ENCODE results near the gene USP13. TPM values are rescaled to one million over a fixed set of nuclear protein-coding genes. Genes with fewer than 3 reads are reported as not detected.

The USP13 gene
- total RNA-seq, 5 donors from 2014 or later (not counting 1 experiment from before 2014, with no cell fraction given), result 6.2 to 7.9 (median 7.0) TPM

- ChIA-PET POLR2A (no interaction called here), CTCF (no interaction called here)
- Mint-ChIP-seq H3K4me1 (peaks cover 8 to 24% (median 12%) of the 10 kb centered on the region in 3 donors), H3K36me3 (peaks cover 6% of the 10 kb centered on the region), H3K4me3 (no peak overlapping the region), H3K27me3 (no peaks in the 10 kb centered on the region), H3K9me3 (no peaks in the 10 kb centered on the region), H3K27ac (no peak overlapping the region)
- H3K4me1 ChIP-seq (ENCODE audit: control insufficient read depth in 1 of 2, extremely low read depth in 1 of 2, insufficient read depth in 2 of 2, low read length in 2 of 2), result no peaks in the 10 kb centered on the region
- no peak for ATAC-seq (replicated peaks in 1 of 4)
- H3K4me3 ChIP-seq (ENCODE audit: control insufficient read depth in 1 of 2, extremely low read depth in 1 of 2, low read length in 1 of 2), result no peak overlapping the region
- H3K9me3 ChIP-seq, result no peaks in the 10 kb centered on the region
- H3K27me3 ChIP-seq (replicated peaks in 1 of 2; ENCODE audit: control insufficient read depth in 2 of 2, extremely low read depth in 1 of 2, insufficient read depth in 2 of 2, low read length in 1 of 2), result no peaks in the 10 kb centered on the region
- H3K36me3 ChIP-seq (ENCODE audit: control insufficient read depth in 2 of 2, extremely low read depth in 1 of 2, insufficient read depth in 1 of 2, low read length in 1 of 2), result no peaks in the 10 kb centered on the region
- 88% methylated on average over 1 of the region's 1 CpG for WGBS (ENCODE audit: insufficient coverage)
- no peak overlapping the region for H3K27ac ChIP-seq (ENCODE audit: low read length)
- DNase-seq, result no peak
Measured at GRCh38 chr3:179666030-179666429, 13.2 kb downstream of the USP13 start.

- peaks cover 8 to 24% (median 12%) of the 10 kb centered on the region in 3 donors for H3K4me1 Mint-ChIP-seq
- H3K36me3 Mint-ChIP-seq, result peaks cover 7% of the 10 kb centered on the region
- H3K27me3 Mint-ChIP-seq, result no peaks in the 10 kb centered on the region
- Histone ChIP-seq H3K4me1 (ENCODE audit: control insufficient read depth in 1 of 2, extremely low read depth in 1 of 2, insufficient read depth in 2 of 2, low read length in 2 of 2) (no peaks in the 10 kb centered on the region), H3K9me3 (no peaks in the 10 kb centered on the region), H3K4me3 (ENCODE audit: control insufficient read depth in 1 of 2, extremely low read depth in 1 of 2, low read length in 1 of 2) (no peak overlapping the region), H3K27me3 (replicated peaks in 1 of 2; ENCODE audit: control insufficient read depth in 2 of 2, extremely low read depth in 1 of 2, insufficient read depth in 2 of 2, low read length in 1 of 2) (no peaks in the 10 kb centered on the region), H3K27ac (ENCODE audit: low read length) (no peak overlapping the region), H3K36me3 (ENCODE audit: control insufficient read depth in 2 of 2, extremely low read depth in 1 of 2, insufficient read depth in 1 of 2, low read length in 1 of 2) (no peaks in the 10 kb centered on the region)
- ChIA-PET CTCF (no interaction called here), POLR2A (no interaction called here)
- no peak overlapping the region for H3K4me3 Mint-ChIP-seq
- 96% methylated on average over 3 of the region's 8 CpGs for WGBS (ENCODE audit: insufficient coverage)
- DNase-seq, result no peak
- H3K27ac Mint-ChIP-seq, result no peak overlapping the region
- no peaks in the 10 kb centered on the region for H3K9me3 Mint-ChIP-seq
- ATAC-seq (replicated peaks in 1 of 4), result no peak
Measured at GRCh38 chr3:179666436-179667035, 13.7 kb downstream of the USP13 start.

GRCh38 chr3:179668429-179668828 is 15.6 kb downstream of the USP13 start:
- Histone ChIP-seq H3K27me3 (replicated peaks in 1 of 2; ENCODE audit: control insufficient read depth in 2 of 2, extremely low read depth in 1 of 2, insufficient read depth in 2 of 2, low read length in 1 of 2) (no peaks in the 10 kb centered on the region), H3K27ac (ENCODE audit: low read length) (no peak overlapping the region), H3K36me3 (ENCODE audit: control insufficient read depth in 2 of 2, extremely low read depth in 1 of 2, insufficient read depth in 1 of 2, low read length in 1 of 2) (no peaks in the 10 kb centered on the region), H3K4me1 (ENCODE audit: control insufficient read depth in 1 of 2, extremely low read depth in 1 of 2, insufficient read depth in 2 of 2, low read length in 2 of 2) (no peaks in the 10 kb centered on the region), H3K4me3 (ENCODE audit: control insufficient read depth in 1 of 2, extremely low read depth in 1 of 2, low read length in 1 of 2) (no peak overlapping the region), H3K9me3 (no peaks in the 10 kb centered on the region)
- Mint-ChIP-seq H3K27me3 (no peaks in the 10 kb centered on the region), H3K4me3 (no peak overlapping the region), H3K9me3 (no peaks in the 10 kb centered on the region), H3K27ac (no peak overlapping the region), H3K36me3 (peaks cover 12% of the 10 kb centered on the region), H3K4me1 (peaks cover 7 to 25% (median 12%) of the 10 kb centered on the region in 3 donors)
- ATAC-seq (replicated peaks in 1 of 4) (no peak), DNase-seq (no peak)
- ChIA-PET CTCF (no interaction called here), POLR2A (no interaction called here)
- no CpG with 5 or more reads among the region's 1 CpG for WGBS (ENCODE audit: insufficient coverage)

- no peaks in the 10 kb centered on the region for H3K9me3 Mint-ChIP-seq
- peaks cover 8 to 15% (median 10%) of the 10 kb centered on the region in 3 donors for H3K4me1 Mint-ChIP-seq
- H3K4me3 Mint-ChIP-seq, result no peak overlapping the region
- no peak overlapping the region for H3K4me3 ChIP-seq (ENCODE audit: control insufficient read depth in 1 of 2, extremely low read depth in 1 of 2, low read length in 1 of 2)
- no peaks in the 10 kb centered on the region for H3K27me3 ChIP-seq (replicated peaks in 1 of 2; ENCODE audit: control insufficient read depth in 2 of 2, extremely low read depth in 1 of 2, insufficient read depth in 2 of 2, low read length in 1 of 2)
- WGBS (ENCODE audit: insufficient coverage), result 98% methylated on average over 6 of the region's 8 CpGs
- POLR2A ChIA-PET, result no interaction called here
- no peaks in the 10 kb centered on the region for H3K9me3 ChIP-seq
- CTCF ChIA-PET, result no interaction called here
- peaks cover 13% of the 10 kb centered on the region for H3K36me3 Mint-ChIP-seq
- no peak overlapping the region for H3K27ac ChIP-seq (ENCODE audit: low read length)
- H3K27ac Mint-ChIP-seq, result no peak overlapping the region
- ATAC-seq (replicated peaks in 1 of 4) (no peak), DNase-seq (no peak)
- H3K4me1 ChIP-seq (ENCODE audit: control insufficient read depth in 1 of 2, extremely low read depth in 1 of 2, insufficient read depth in 2 of 2, low read length in 2 of 2), result no peaks in the 10 kb centered on the region
- no peaks in the 10 kb centered on the region for H3K36me3 ChIP-seq (ENCODE audit: control insufficient read depth in 2 of 2, extremely low read depth in 1 of 2, insufficient read depth in 1 of 2, low read length in 1 of 2)
- no peaks in the 10 kb centered on the region for H3K27me3 Mint-ChIP-seq
Measured at GRCh38 chr3:179670311-179670710, 17.5 kb downstream of the USP13 start.

- ATAC-seq (replicated peaks in 1 of 4), result no peak
- H3K4me3 Mint-ChIP-seq, result no peak overlapping the region
- Histone ChIP-seq H3K9me3 (no peaks in the 10 kb centered on the region), H3K4me3 (ENCODE audit: control insufficient read depth in 1 of 2, extremely low read depth in 1 of 2, low read length in 1 of 2) (no peak overlapping the region), H3K4me1 (ENCODE audit: control insufficient read depth in 1 of 2, extremely low read depth in 1 of 2, insufficient read depth in 2 of 2, low read length in 2 of 2) (no peaks in the 10 kb centered on the region), H3K27me3 (replicated peaks in 1 of 2; ENCODE audit: control insufficient read depth in 2 of 2, extremely low read depth in 1 of 2, insufficient read depth in 2 of 2, low read length in 1 of 2) (no peaks in the 10 kb centered on the region), H3K27ac (ENCODE audit: low read length) (no peak overlapping the region), H3K36me3 (ENCODE audit: control insufficient read depth in 2 of 2, extremely low read depth in 1 of 2, insufficient read depth in 1 of 2, low read length in 1 of 2) (no peaks in the 10 kb centered on the region)
- H3K27me3 Mint-ChIP-seq, result no peaks in the 10 kb centered on the region
- H3K27ac Mint-ChIP-seq, result no peak overlapping the region
- no CpG with 5 or more reads among the region's 1 CpG for WGBS (ENCODE audit: insufficient coverage)
- ChIA-PET POLR2A (no interaction called here), CTCF (no interaction called here)
- no peaks in the 10 kb centered on the region for H3K9me3 Mint-ChIP-seq
- peaks cover 4 to 14% (median 10%) of the 10 kb centered on the region in 3 donors for H3K4me1 Mint-ChIP-seq
- DNase-seq, result no peak
- H3K36me3 Mint-ChIP-seq, result peaks cover 13% of the 10 kb centered on the region
Measured at GRCh38 chr3:179671309-179671708, 18.5 kb downstream of the USP13 start.

GRCh38 chr3:179671747-179672242 is 19.0 kb downstream of the USP13 start:
- no peaks in the 10 kb centered on the region for H3K27me3 ChIP-seq (replicated peaks in 1 of 2; ENCODE audit: control insufficient read depth in 2 of 2, extremely low read depth in 1 of 2, insufficient read depth in 2 of 2, low read length in 1 of 2)
- H3K4me1 ChIP-seq (ENCODE audit: control insufficient read depth in 1 of 2, extremely low read depth in 1 of 2, insufficient read depth in 2 of 2, low read length in 2 of 2), result no peaks in the 10 kb centered on the region
- DNase-seq (no peak), ATAC-seq (replicated peaks in 1 of 4) (no peak)
- CTCF ChIA-PET, result no interaction called here
- peaks cover 3 to 17% (median 10%) of the 10 kb centered on the region in 3 donors for H3K4me1 Mint-ChIP-seq
- POLR2A ChIA-PET, result no interaction called here
- WGBS (ENCODE audit: insufficient coverage), result no CpG with 5 or more reads among the region's 15 CpGs
- no peak overlapping the region for H3K4me3 Mint-ChIP-seq
- H3K27ac ChIP-seq (ENCODE audit: low read length), result no peak overlapping the region
- H3K9me3 Mint-ChIP-seq, result no peaks in the 10 kb centered on the region
- H3K4me3 ChIP-seq (ENCODE audit: control insufficient read depth in 1 of 2, extremely low read depth in 1 of 2, low read length in 1 of 2), result no peak overlapping the region
- H3K27me3 Mint-ChIP-seq, result no peaks in the 10 kb centered on the region
- H3K9me3 ChIP-seq, result no peaks in the 10 kb centered on the region
- H3K27ac Mint-ChIP-seq, result no peak overlapping the region
- no peaks in the 10 kb centered on the region for H3K36me3 ChIP-seq (ENCODE audit: control insufficient read depth in 2 of 2, extremely low read depth in 1 of 2, insufficient read depth in 1 of 2, low read length in 1 of 2)
- H3K36me3 Mint-ChIP-seq, result peaks cover 13% of the 10 kb centered on the region
